HG03039 (cell line): ENCODE data around the gene ALKBH3.

ENCODE experiments used
- ATAC-seq: cut with Tn5 transposase; IDR thresholded peaks from one replicate; pipeline ENCODE4 v1.9.1; 2021; ENCODE audit warnings: mild to moderate bottlenecking, moderate library complexity; ENCODE audit not compliant: unreplicated experiment

The ALKBH3 gene

GRCh38 chr11:43880640-43881159 lies at the start of gene ALKBH3:
ALKBH3 (plus strand) TSS chr11:43880831; CDS start chr11:43882653, 1,822 bp downstream.
- ATAC-seq, result peak; percentile 99

- no peak for ATAC-seq
Observed at GRCh38 chr11:43830928-43831440, 49.6 kb upstream of the ALKBH3 start.

DNA sequence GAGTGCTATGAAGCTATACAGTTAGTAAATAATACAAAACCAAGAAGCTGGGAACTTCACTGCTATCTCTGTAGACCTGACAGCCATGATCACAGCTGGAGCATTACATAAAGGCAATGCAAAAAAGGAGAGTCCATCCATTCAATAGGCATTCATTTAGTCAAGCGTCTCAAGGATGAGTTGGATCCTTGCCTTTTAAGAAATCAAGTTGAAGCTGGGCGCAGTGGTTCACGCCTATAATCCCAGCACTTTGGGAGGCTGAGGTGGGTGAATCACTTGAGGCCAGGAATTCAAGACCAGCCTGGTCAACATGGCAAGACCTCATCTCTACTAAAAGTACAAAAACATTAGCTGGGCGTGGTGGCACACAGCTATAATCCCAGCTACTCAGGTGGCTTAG lies 48.1 kb upstream of the ALKBH3 start:
- ATAC-seq, result no peak

DNA sequence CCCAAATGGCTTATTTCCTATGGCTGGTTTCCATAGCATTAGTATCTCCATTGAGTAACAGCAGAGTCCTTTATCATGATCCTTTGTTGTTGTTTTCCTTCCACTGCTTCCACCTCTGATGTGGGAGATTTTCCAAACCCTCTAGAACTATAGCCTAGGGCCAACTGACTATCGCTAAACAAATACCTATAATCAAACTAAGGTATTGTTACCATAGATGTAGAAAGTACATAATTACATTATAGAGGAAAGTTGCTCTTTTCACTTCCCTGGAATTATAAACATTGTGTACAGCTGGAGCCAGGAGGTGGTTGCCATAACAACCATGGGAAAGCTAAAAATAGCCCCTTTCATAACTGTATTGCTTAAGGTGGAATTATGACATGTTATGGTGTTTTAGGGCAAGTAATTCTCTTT lies 47.0 kb upstream of the ALKBH3 start:
- ATAC-seq, result no peak

GRCh38 chr11:43834286-43834685 lies 46.3 kb upstream of the ALKBH3 start:
- ATAC-seq, result no peak

DNA sequence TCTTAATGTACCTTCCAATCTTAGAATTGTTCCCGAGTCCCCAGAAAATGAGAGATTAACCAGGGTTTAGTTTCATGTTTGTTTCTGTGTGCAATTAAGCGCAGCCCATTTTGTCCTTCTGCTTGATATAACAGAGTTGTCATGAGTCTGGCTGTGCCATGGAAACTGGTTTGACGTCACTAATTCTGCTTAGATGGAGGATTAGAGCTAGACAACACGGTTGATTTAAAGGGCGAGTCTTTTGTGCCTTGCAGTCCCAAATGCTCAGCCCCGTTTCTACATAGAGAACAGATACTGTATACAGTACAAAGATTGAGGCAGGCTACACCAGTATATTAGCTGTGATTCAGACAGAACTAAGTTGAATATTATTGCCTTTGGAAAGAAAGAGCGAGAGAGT lies 45.5 kb upstream of the ALKBH3 start:
- no peak for ATAC-seq

DNA sequence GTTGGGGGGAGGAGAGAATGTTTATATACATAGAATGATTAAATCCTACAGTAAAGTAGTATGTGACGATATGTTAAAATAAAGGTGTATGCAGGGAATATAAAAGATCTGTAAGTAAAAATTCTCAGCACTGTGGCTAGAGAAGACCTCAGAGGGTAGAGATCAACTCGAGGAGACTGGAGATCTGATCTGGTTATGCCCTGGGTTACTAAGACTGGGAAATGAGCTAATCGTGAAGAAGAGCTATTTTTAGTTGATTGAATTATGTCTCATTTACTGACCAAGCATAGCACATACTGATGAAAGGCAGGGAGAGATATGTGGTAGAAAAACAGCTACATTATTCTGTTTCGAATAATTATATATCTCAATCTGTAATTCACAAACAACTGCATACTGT lies 42.8 kb upstream of the ALKBH3 start:
- no peak for ATAC-seq

DNA sequence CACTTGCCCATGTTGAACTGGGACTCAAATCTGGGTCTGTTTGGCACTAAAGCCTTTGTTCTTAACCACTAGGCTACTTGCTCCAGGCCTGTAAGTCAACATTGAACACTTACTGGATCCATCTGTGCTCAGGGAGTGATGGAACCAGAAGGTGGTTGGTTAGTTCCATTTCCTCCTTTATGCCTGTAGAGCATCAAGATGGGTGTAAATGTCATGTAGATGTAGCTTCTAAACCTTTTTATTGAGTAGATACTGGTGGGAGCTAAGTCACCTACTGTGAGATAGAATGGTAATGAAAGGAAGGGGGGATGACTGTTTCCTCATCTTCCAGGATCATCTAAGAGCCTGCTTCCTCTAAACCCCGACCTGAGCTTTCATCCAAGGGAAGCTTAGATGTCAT lies 38.6 kb upstream of the ALKBH3 start:
- ATAC-seq, result no peak

- no peak for ATAC-seq
Observed at GRCh38 chr11:43845816-43846215, 34.8 kb upstream of the ALKBH3 start.

GRCh38 chr11:43852057-43852636 lies 28.5 kb upstream of the ALKBH3 start:
- peak; percentile 76 for ATAC-seq

DNA sequence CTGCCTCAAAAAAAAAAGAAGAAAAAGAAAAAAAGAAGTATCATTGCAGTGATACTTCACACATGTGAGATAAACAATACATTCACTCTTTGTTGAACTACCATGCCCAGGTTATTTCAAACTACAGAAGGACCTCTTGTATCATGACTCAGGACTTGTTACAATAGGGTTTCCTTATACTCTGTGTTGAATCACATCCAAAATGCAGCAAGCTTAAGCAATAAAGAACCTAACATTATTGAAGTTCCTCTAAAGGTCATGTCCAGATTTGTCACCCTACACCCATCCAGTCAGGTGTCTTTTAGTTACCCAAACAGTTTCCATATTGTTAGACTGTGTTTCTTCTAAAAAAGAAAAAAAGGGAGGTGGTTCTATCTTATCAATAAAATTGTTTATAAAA lies 26.9 kb upstream of the ALKBH3 start:
- ATAC-seq, result no peak

GRCh38 chr11:43856993-43857392 lies 23.6 kb upstream of the ALKBH3 start:
- ATAC-seq, result no peak

DNA sequence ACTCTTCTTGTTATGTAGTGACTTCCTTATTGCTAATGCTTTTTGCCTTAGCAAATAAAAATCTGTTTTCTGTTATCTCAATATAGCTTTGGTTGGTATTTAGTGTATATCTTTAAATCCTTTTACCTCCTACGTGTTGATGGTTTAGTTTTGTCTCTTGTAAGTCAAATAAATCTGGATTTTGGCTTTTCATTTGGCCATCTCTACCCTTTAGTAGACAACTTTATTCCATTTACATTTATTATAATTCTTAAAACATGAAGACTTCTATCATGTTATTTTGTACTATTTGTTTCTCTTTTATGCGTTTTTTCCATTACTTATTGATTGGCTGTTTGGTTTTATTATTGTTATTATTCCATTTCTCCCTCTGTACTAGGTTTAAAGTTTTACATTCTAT lies 19.5 kb upstream of the ALKBH3 start:
- no peak for ATAC-seq

- ATAC-seq, result no peak
Observed at GRCh38 chr11:43866520-43866919, 14.1 kb upstream of the ALKBH3 start.

DNA sequence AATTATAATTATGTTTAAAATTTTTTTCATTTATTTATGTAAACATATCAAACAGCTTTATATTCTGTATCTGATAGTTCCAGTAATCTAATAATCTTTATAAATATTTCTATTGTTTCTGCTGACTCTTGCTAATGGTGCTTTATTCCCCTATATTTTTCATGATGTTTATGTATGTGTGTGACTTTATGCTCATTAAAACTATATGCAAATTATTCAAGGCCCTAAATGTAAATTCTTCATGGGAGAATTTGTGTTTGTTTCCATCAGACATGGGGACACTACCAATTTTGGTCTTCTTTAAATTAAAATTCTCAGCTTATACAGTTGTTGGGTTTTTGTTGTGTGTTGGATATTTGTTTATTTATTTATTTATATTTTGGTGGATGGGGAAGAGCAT lies 13.7 kb upstream of the ALKBH3 start:
- no peak for ATAC-seq

- ATAC-seq, result peak; percentile 100
Observed at GRCh38 chr11:43868852-43869567, 11.6 kb upstream of the ALKBH3 start.

GRCh38 chr11:43871051-43871450 lies 9.6 kb upstream of the ALKBH3 start:
- ATAC-seq, result no peak

DNA sequence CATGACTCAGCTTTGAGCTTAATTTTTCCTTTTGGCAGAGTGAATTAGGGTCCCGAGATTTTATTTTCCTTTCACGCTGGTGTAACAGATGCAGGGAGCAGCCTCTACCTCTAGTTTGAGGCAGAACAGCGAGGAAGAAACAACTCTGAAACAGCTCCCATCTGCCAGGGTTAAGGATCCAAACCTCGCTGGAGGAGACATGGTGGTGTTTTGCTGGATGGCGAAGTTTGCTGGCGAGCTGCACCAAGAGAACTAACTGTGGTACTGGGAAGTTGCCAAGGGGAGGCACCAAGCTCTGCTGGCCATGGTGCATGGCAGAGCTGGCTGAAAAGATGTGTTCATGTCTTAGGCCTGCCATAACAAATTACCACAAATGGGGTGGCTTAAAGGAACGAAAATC lies 7.6 kb upstream of the ALKBH3 start:
- no peak for ATAC-seq

GRCh38 chr11:43874078-43874477 lies 6.6 kb upstream of the ALKBH3 start:
- ATAC-seq, result no peak

- no peak for ATAC-seq
Observed at GRCh38 chr11:43874738-43875137, 5.9 kb upstream of the ALKBH3 start.

DNA sequence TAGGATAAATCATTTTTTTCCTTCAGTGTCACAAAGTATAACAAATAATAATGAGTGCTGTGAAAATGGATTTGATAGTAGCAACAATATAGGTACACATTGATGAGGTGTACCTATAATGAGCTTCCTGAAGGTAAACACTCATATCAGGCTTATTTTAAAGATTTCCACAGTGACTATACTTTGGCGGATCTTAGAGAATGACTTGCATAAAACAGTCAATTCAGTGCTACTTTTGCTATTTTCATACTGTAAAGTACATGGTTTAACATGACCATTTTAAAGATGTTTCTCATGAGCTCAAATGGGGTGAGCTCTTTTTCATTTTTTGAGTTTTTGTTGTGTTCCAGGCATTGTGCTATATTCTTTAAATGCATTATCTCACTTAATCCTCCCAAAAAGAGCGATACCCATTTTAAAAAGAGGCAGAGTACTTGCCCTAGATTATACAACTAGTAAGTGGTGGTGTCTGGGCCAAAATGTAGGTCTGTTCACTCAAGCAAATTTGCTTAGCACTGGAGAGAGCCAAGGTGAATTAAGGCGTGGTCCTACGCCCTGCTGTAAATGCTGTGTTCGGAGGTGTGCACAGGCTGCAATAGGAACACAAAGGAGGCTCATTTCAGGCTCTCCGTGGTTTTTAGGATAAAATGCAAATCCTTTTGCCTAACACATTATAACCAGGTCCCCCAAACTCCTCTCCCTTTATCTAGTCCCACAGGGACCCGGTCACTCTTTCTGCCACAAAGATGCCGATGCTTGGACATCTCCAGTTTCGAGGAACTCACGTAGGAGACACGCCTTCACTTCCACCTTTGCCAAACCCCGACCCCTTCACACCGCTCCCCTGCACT lies 617 bp upstream of the ALKBH3 start:
- ATAC-seq, result no peak
